Erythroblast (primary cell): ENCODE data around the gene MAST4.

Source experiments
- GATA1 ChIP-seq: IDR thresholded peaks from 2 replicates; pipeline ENCODE4 v1.6.1; 2011; ENCODE audit warnings: low read depth, mild to moderate bottlenecking, control low read depth, low read length, moderate library complexity
- POLR2A ChIP-seq: IDR thresholded peaks from 2 replicates; pipeline ENCODE4 v1.6.1; 2011; ENCODE audit warnings: mild to moderate bottlenecking, low read length

GRCh38 chr5:66671305-66671704 is 75.1 kb downstream of the MAST4 start:
- no peak for TF ChIP-seq POLR2A
- no peak for TF ChIP-seq GATA1
